Upper lobe of left lung (tissue), 6 donors: ENCODE results near the gene LAMC1. TPM values are rescaled to one million over a fixed set of nuclear protein-coding genes. Genes with fewer than 3 reads are reported as not detected.
A peak's percentile ranks its signal among the peaks of the same experiment; 100 is the strongest.

ENCODE experiments used
- ATAC-seq, 2 donors: fragments of 200-7000 bp; cut with Tn5 transposase; one replicate each; pipeline ENCODE4 v1.9.1; 2022; ENCODE audit warnings: mild to moderate bottlenecking in 2 of 2, moderate library complexity in 2 of 2; ENCODE audit not compliant: low FRiP score in 2 of 2
- DNase-seq, 2 donors: peaks; one replicate each; pipeline ENCODE4 v3.0.0-alpha.2; 2019 to 2020
- H3K27ac ChIP-seq, 4 donors: fragments of 200-600 bp; sonication (generic); one replicate each; pipeline ENCODE4 v1.5.1; 2016 to 2019
- H3K27me3 ChIP-seq, 4 donors: fragments of 200-600 bp; sonication (generic); one replicate each; pipeline ENCODE4 v1.5.1; 2017 to 2019
- H3K36me3 ChIP-seq, 4 donors: fragments of 200-600 bp; sonication (generic); one replicate each; pipeline ENCODE4 v1.5.1; 2016 to 2019
- H3K4me1 ChIP-seq, 4 donors: fragments of 200-600 bp; sonication (generic); one replicate each; pipeline ENCODE4 v1.5.1; 2018 to 2019
- H3K4me3 ChIP-seq, 4 donors: fragments of 200-600 bp; sonication (generic); one replicate each; pipeline ENCODE4 v1.5.1; 2017 to 2019; ENCODE audit warnings: mild to moderate bottlenecking in 2 of 4, moderate library complexity in 1 of 4
- H3K9me3 ChIP-seq, 4 donors: fragments of 200-600 bp; sonication (generic); one replicate each; pipeline ENCODE4 v1.5.1; 2018 to 2019
- EP300 ChIP-seq, 4 donors: sonication (generic); formaldehyde crosslinking; IDR thresholded peaks; one replicate each; pipeline ENCODE4 v1.5.1; 2017; ENCODE audit warnings: antibody characterized with exemption in 4 of 4, control low read depth in 2 of 4
- POLR2A ChIP-seq, 4 donors: fragments of 450-650 bp; IDR thresholded peaks; one replicate each; pipeline ENCODE4 v1.5.1; 2016 to 2017; ENCODE audit warnings: antibody characterized with exemption in 4 of 4, mild to moderate bottlenecking in 2 of 4
- POLR2AphosphoS5 ChIP-seq, 2 donors: sonication (generic); formaldehyde crosslinking; IDR thresholded peaks; one replicate each; pipeline ENCODE4 v1.5.1; 2017; ENCODE audit warnings: antibody characterized with exemption in 2 of 2
- WGBS, 2 donors: methylation state at CpG; one replicate each; pipeline ENCODE4 v1.1.5; 2017 to 2018; 5-methylcytosine and 5-hydroxymethylcytosine counted together
- total RNA-seq, 6 donors: library from RNA; depleted of rRNA in 4 of 6; stranded (reverse); fragments of >200 nt in 4 of 6; gene quantifications; one replicate each; pipeline versions ENCODE4 v1.1.0 to v1.2.1, GENCODE V29; 2016 to 2021
- TF ChIP-seq, protein P1 (sequence below), 6 experiments: fragments of 450-650 bp in 4 of 6; fragments of 200-600 bp in 2 of 6; sonication (generic) in 2 of 6; IDR thresholded peaks; one replicate each; pipeline ENCODE4 v1.5.1; 2016 to 2019; ENCODE audit warnings: antibody characterized with exemption in 6 of 6
- donor health status: DM: no; HTN: no; CAD: no; lungs with moderate emphysema.
- donor health status: DM: no; HTN: yes; CAD: no; lungs with severe emphysema.

Gene LAMC1
- total RNA-seq, 6 donors from 2014 or later: 92.0 to 232 (median 134) TPM

DNA sequence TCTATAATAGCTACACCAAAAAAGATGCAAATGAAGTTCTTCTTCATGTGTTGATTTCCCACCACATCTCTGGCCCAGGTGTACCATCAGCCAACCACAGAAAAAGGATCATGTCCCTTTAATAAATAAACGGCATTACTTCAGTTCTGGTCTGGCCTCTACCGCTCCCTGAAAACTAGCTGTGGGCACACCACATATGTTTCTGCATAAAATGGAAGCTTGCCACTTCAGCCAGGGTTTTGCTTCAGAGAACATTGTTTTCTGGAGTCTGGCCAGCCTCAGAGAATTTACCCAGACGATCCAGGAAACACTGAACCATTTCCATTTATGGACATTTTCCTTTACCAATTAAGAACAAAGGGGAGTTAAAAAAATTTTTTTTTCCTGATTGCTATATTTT is 157.0 kb downstream of the LAMC1 start:
- Histone ChIP-seq H3K27me3 (no peaks in the 10 kb centered on the region), H3K4me3 (no peak overlapping the region), H3K9me3 (no peaks in the 10 kb centered on the region), H3K4me1 (peaks cover 5 to 15% (median 10%) of the 10 kb centered on the region in 4 donors), H3K27ac (peak overlapping the region; percentile 16 to 46 (median 42)), H3K36me3 (no peaks in the 10 kb centered on the region)
- WGBS, 2 donors: 1 to 11% methylated on average over 3 of the region's 3 CpGs
- ATAC-seq (peak; percentile 67 to 70), DNase-seq (peak in 1 of 2 donors; percentile 59)
- TF ChIP-seq POLR2AphosphoS5 (IDR thresholded peaks at IDR 0.05): no peak

DNA sequence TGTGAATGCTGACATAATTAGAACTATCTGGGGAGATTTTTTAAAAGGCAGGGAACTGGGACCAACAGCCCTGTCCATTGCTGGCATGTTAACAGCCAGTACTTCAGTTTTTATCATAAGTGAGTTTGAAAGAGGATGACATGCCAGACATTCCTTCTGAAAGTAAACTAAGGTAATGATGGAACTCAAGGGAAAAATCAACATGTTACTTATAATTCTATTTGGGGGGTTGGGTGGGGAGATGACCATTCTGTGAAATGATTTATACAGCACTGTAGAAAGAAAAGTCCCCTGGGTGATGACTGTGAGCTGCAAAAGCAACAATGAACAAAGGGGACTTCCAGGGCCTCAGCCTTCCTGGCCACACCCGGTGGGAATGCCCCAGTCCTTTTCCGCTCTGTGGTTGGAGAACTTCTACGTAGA is 157.4 kb downstream of the LAMC1 start:
- H3K4me3 ChIP-seq: no peak overlapping the region
- DNase-seq: peak in 1 of 2 donors; percentile 58
- ATAC-seq: peak; percentile 79 to 89
- H3K36me3 ChIP-seq: no peaks in the 10 kb centered on the region
- H3K4me1 ChIP-seq: peaks cover 5 to 15% (median 10%) of the 10 kb centered on the region in 4 donors
- no peaks in the 10 kb centered on the region for H3K9me3 ChIP-seq
- peak overlapping the region; percentile 23 to 46 (median 42) for H3K27ac ChIP-seq
- H3K27me3 ChIP-seq: no peaks in the 10 kb centered on the region
- 29 to 32% methylated on average over 3 of the region's 3 CpGs for WGBS, 2 donors
- TF ChIP-seq, protein P1, sequence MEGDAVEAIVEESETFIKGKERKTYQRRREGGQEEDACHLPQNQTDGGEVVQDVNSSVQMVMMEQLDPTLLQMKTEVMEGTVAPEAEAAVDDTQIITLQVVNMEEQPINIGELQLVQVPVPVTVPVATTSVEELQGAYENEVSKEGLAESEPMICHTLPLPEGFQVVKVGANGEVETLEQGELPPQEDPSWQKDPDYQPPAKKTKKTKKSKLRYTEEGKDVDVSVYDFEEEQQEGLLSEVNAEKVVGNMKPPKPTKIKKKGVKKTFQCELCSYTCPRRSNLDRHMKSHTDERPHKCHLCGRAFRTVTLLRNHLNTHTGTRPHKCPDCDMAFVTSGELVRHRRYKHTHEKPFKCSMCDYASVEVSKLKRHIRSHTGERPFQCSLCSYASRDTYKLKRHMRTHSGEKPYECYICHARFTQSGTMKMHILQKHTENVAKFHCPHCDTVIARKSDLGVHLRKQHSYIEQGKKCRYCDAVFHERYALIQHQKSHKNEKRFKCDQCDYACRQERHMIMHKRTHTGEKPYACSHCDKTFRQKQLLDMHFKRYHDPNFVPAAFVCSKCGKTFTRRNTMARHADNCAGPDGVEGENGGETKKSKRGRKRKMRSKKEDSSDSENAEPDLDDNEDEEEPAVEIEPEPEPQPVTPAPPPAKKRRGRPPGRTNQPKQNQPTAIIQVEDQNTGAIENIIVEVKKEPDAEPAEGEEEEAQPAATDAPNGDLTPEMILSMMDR (IDR thresholded peaks at IDR 0.05): no peak
- TF ChIP-seq POLR2AphosphoS5 (IDR thresholded peaks at IDR 0.05): peak in 1 of 2 donors; percentile 26

DNA sequence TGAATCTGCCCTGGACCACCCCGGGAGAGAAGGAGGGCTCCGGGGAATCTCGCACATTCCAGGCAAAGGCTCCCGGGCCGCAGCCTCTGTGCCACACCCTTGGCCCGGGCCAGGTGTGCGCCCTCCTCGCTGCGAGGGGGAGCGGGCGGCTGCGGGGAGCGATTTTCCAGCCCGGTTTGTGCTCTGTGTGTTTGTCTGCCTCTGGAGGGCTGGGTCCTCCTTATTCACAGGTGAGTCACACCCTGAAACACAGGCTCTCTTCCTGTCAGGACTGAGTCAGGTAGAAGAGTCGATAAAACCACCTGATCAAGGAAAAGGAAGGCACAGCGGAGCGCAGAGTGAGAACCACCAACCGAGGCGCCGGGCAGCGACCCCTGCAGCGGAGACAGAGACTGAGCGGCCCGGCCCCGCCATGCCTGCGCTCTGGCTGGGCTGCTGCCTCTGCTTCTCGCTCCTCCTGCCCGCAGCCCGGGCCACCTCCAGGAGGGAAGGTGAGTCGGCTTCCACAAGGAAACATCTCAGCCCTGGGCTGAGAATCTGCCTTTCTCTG is 162.8 kb downstream of the LAMC1 start, which contains the start of gene LAMC2:
LAMC2 (plus strand) TSS at position 324 of the 550 bp plus-strand sequence; CDS start at position 413, 89 bp downstream.
- no peaks in the 10 kb centered on the region for H3K36me3 ChIP-seq
- ATAC-seq: peak; percentile 65 to 94
- TF ChIP-seq EP300 (IDR thresholded peaks at IDR 0.05): no peak
- TF ChIP-seq POLR2AphosphoS5 (IDR thresholded peaks at IDR 0.05): peak; percentile 13 to 49
- TF ChIP-seq, protein P1 (IDR thresholded peaks at IDR 0.05): peak in 3 of 6 experiments; percentile 37 to 55 (median 52)
- peak in 2 of 4 donors; percentile 37 to 46 for TF ChIP-seq POLR2A (IDR thresholded peaks at IDR 0.05)
- H3K4me3 ChIP-seq: peak within 1 kb of the TSS in 3 of 4 donors; percentile 35 to 49 (median 44)
- peaks cover 0 to 2% (median 2%) of the 10 kb centered on the region in 4 donors for H3K4me1 ChIP-seq
- H3K27ac ChIP-seq: peak within 1 kb of the TSS; percentile 29 to 70 (median 58)
- no peaks in the 10 kb centered on the region for H3K9me3 ChIP-seq
- DNase-seq: peak; percentile 80 to 87
- H3K27me3 ChIP-seq: peaks cover 0 to 4% (median 0%) of the 10 kb centered on the region in 4 donors
- WGBS, 2 donors: 6 to 37% methylated on average over 9 to 24 of the region's 30 CpGs

DNA sequence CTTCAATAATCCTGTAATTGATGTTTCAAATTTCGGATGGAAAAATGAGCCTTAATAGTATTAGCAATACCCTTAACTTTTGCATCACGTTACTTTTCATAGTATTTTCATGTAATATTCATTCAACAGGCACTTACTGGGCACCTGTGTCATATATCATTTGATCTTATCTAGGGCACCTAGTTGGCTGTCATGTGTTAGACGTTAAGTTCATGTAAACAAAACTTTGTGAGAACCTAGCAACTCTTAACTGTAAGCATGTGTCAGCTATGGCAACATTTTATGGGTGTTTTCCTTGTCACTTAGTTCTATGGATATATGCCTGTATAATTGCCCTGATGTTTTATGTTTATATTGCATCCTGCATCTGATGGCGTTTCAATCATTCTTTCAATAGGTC is 163.6 kb downstream of the LAMC1 start:
- no peaks in the 10 kb centered on the region for H3K9me3 ChIP-seq
- H3K27me3 ChIP-seq: peaks cover 0 to 4% (median 0%) of the 10 kb centered on the region in 4 donors
- no peaks in the 10 kb centered on the region for H3K4me1 ChIP-seq
- H3K27ac ChIP-seq: peak overlapping the region in 1 of 4 donors; percentile 70
- DNase-seq (no peak), ATAC-seq (no peak)
- 63% methylated on average over 4 of the region's 4 CpGs for WGBS, 2 donors
- peak overlapping the region in 2 of 4 donors; percentile 44 to 49 for H3K4me3 ChIP-seq
- H3K36me3 ChIP-seq: no peaks in the 10 kb centered on the region
- TF ChIP-seq EP300 (IDR thresholded peaks at IDR 0.05): no peak
- TF ChIP-seq POLR2A (IDR thresholded peaks at IDR 0.05): no peak
- TF ChIP-seq, protein P1 (IDR thresholded peaks at IDR 0.05): no peak
- TF ChIP-seq POLR2AphosphoS5 (IDR thresholded peaks at IDR 0.05): no peak

DNA sequence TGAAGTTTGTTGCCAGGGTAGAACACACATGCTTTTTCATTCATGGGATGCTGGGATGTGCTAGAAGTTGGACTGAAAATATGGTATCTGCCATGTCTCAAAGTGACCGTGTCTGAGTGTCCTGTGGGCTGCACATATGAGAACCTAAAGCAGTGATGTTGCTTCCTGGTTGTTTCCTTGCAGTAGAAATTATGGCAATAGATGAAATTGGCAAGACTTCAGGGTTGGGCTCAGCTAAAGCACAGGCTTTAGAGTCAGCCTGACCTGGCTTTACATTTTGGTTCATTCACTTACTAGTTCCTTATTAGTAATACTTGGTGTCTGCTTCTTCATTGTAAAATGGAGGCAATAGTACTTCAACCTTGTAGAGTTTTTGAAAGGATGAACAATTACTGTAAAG is 165.0 kb downstream of the LAMC1 start:
- Histone ChIP-seq H3K4me1 (no peaks in the 10 kb centered on the region), H3K36me3 (no peaks in the 10 kb centered on the region), H3K9me3 (no peaks in the 10 kb centered on the region), H3K27me3 (peaks cover 0 to 4% (median 0%) of the 10 kb centered on the region in 4 donors), H3K27ac (no peak overlapping the region), H3K4me3 (no peak overlapping the region)
- ATAC-seq (no peak), DNase-seq (no peak)
- TF ChIP-seq EP300 (IDR thresholded peaks at IDR 0.05) (no peak), POLR2AphosphoS5 (IDR thresholded peaks at IDR 0.05) (no peak)
- TF ChIP-seq, protein P1 (IDR thresholded peaks at IDR 0.05): no peak
- 56 to 95% methylated on average over 1 of the region's 1 CpG for WGBS, 2 donors
